SHP77 treated with DMSO at 0.1 percent for 48 hours (cell line): ENCODE data around the gene PRKAG1.

ENCODE experiments used
- DNase-seq: peaks from one replicate; lab custom pipeline; 2025; lab: John Stamatoyannopoulos, UW

PRKAG1 gene

DNA sequence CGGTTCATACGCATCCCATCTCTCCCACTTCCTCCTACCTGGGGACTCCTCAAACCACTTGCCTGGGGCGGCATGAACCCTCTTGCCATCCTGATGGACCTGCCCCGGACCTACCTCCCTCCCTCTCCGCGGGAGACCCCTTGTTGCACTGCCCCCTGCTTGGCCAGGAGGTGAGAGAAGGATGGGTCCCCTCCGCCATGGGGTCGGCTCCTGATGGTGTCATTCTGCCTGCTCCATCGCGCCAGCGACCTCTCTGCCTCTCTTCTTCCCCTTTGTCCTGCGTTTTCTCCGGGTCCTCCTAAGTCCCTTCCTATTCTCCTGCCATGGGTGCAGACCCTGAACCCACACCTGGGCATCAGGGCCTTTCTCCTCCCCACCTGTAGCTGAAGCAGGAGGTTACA, 36.8 kb downstream of the PRKAG1 start:
- no peak for DNase-seq

DNA sequence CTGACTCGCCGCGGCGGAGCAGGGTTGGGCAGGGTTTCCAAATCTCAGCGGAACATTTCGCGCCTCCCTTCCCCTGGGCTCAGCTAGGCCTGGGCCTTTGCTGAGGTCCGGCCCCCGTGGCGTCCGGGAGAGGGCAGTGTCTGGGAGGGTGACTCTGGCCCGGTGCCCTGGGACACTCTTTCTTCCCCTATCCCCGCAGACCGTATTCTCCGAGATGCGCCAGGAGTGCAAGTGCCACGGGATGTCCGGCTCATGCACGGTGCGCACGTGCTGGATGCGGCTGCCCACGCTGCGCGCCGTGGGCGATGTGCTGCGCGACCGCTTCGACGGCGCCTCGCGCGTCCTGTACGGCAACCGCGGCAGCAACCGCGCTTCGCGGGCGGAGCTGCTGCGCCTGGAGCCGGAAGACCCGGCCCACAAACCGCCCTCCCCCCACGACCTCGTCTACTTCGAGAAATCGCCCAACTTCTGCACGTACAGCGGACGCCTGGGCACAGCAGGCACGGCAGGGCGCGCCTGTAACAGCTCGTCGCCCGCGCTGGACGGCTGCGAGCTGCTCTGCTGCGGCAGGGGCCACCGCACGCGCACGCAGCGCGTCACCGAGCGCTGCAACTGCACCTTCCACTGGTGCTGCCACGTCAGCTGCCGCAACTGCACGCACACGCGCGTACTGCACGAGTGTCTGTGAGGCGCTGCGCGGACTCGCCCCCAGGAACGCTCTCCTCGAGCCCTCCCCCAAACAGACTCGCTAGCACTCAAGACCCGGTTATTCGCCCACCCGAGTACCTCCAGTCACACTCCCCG, 37.4 kb downstream of the PRKAG1 start:
- DNase-seq, result no peak

DNA sequence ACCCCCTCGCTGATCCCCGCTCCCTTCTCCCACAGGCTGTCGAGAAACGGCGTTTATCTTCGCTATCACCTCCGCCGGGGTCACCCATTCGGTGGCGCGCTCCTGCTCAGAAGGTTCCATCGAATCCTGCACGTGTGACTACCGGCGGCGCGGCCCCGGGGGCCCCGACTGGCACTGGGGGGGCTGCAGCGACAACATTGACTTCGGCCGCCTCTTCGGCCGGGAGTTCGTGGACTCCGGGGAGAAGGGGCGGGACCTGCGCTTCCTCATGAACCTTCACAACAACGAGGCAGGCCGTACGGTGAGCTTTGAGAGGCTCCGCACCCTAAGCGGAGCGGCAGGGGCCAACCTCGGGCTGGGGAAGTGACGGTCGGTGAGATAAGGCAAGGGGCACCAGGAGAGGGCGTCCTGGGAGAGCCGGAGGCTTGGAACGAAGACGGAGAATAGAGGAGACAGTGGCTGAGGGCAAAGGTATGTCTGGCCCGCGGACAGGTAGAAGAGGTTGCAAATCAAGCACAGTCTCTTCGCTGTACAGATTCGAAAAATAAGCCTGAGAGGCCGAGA, 38.1 kb downstream of the PRKAG1 start:
- no peak for DNase-seq

DNA sequence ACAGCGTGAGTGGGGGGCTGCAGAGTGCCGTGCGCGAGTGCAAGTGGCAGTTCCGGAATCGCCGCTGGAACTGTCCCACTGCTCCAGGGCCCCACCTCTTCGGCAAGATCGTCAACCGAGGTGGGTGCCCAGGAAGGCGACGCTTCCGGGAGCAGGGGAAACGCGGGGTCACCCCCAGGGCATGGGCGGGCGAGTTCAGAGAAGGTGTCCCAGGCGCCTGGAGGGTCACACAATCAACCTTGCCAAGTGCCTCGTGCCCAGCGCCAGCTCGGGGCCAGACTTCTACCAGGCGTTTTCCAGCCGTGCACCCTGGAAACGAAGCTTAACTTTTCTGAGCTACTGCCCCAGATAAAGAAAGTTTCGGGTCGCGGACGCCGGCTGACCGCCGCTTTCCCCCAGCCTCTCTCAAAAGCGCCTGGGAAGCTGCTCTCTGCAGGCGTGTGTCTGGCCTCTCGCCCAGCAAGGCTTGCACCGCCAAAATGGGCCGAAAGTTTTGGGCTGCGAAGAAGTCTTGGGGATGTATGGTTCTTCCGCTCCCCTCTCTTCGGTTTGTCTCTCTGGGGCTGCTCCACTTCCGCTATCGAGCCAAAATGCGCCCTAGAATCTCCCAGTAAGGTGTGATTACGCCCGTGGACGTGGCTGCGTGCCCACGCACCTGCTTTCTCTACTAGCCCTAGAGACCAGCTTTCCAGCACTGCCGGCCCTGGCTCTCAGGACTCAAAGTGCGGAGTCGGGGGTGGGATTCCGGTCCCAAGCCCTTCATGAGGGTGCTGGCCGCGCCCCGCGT, 38.8 kb downstream of the PRKAG1 start:
- no peak for DNase-seq

DNA sequence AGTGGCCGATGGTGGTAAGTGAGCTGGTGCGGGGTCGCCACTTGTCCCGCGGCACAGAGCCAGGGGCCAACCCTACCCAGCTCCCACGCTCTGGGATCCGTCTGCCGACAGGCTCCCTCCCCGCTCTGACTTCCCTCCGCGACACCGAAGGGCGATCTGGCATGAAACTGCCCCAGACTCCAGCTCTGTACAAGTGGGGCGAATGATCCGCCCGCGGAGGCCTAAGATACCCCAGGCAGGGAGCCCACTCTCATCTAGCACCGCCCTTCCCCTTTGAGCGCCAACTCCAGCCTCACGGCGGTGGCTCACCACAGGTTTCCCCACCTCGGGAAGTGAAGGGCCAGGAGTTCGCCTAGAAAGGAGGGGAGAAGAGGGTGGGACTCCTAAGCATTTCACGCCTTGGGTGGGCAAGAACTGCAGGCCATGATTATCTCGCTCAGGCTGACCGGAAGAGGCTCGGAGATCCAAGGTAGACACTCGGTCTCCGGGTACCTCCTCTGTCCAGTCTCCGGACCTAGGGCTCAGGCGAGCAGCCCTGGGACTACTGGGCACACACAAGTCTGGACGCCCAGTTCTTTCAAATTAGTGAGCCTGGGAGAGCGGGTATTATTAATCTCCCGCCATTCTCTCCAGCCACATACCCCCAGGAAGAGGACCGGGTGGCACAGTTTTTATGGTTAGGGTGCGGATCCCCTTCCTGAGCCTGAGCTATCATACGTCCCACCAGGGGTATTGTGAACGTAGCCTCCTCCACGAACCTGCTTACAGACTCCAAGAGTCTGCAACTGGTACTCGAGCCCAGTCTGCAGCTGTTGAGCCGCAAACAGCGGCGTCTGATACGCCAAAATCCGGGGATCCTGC, 39.6 kb downstream of the PRKAG1 start:
- DNase-seq, result no peak

DNA sequence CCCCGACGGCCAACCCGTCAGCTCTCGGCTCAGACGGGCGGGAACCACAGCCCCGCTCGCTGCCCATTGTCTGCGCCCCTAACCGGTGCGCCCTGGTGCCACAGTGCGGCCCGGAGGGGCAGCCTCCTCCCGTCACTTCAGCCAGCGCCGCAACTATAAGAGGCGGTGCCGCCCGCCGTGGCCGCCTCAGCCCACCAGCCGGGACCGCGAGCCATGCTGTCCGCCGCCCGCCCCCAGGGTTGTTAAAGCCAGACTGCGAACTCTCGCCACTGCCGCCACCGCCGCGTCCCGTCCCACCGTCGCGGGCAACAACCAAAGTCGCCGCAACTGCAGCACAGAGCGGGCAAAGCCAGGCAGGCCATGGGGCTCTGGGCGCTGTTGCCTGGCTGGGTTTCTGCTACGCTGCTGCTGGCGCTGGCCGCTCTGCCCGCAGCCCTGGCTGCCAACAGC, 40.3 kb downstream of the PRKAG1 start, which contains the start of gene WNT1:
WNT1 (plus strand) TSS at position 32 of the 450 bp plus-strand sequence; CDS start at position 361, 329 bp downstream.
- DNase-seq, result no peak

DNA sequence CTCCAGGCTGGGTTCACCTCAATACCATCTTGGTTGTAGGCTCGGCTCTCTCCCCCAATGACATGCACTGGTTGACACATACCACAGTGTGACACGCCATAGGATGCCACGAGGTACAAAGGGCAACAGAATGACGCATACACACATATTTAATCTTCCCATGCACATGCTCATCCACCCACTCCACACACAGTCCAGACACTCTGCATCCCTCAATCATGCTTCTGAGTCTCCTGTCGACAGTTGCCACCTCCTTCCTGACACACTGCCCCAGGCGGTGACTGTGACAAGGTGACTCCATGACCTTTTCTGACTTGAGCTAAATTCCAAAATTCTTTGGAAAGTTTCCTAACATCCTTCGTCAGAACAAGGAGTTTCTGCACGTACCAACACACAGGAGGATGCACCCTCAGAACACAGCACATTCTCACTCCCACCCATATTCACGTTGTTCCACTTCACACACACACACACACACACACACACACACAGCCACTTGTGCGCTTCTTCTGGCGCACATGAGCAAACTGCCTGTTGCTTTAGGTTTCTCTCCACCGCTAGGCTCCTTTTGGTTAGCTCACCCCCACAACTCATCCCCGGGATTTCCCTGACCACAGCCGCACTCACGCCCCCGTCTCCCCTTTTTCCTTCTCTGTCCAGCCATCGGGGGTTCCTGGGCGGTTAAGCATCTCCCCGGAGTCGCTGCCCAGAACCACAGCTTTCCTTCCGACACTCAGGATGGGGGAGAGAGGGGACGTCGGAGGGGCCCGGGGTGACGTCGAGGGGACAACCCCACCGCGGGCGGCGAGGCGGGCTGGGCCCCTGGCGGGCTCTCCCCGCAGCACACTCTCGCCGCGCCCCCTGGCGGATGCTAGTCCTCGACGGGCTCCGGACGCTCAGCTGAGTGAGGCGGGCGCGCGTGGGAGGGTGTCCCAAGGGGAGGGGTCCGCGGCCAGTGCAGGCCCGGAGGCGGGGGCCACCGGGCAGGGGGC, 41.0 kb downstream of the PRKAG1 start:
- no peak for DNase-seq

DNA sequence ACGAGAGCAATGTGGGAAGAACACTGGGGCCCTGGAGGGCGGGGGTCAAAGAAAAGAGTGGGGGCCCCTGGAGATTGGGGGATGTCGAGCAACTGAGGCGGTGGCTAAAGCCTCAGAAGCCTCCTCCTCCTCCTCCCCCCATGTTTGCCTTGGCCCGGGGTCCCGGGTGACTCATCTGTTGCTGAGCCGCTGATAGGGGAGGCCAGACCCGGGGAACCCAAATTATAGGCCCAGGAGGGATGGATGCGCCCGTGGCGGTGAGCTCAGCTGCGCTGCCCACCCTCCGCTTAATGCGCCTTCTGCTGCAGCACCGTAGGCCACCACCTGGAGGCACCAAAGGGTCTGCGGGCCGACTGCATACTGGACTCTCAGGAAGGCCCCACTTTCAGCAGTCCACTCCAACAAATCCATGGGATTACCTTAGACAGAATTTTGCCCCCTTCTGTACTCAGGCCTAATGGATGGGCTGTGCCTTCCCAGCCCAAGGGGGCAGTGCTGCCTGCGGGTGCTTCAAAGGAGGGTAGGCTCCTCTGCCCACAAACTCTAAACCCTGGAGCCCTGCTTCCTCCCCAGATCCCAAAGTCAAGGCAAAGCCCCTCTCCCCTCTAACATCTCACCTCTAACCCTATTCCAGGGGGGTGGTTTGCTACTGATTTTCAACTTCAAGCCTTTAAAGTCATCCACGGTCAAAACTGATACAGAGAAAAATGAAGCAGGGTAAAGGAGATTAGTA, 44.5 kb downstream of the PRKAG1 start:
- no peak for DNase-seq

DNA sequence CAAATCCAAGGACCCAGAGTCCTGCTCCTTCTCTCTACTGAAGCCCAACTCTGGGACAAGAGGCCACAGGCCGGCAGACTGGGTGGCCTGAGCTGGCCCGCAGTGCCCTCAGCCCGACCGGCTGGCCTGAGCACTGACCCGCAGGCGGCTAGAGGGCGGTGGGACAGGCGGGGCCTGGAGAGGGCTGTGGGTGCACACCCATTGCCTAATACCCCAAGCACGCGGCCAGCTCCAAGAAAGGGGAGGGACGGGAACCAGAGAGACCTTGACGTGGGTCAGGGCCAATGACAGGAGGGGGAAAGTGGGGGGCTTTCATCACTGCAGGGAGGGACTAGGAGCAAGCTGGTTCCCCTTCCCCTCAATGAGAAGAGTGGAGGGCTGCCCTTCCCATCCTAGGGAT, 45.0 kb downstream of the PRKAG1 start:
- no peak for DNase-seq

DNA sequence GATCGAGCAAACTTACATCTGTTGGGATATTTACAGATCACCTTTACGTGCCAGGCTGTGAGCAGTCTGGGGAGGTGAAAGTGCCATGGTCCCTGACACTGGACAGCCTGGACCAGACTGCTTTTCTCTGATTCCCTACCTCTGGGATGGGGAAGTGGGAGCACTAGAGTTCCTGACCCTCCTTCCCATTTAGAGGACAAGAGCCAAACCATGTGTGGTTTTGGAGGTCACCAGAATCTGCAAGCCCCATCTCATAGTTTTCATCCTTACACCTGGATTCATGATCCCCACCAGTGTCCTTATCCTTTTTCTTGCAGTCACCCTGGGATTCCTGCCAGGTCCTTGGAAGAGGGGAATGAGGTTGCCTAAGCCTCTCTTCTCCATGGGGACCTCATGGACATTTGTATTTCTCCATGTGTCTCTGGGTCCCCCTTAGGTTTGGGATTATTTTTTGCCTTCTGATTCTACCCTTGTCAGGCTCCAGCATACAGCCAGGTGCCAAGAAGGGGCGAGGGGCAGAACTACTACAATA, 45.6 kb downstream of the PRKAG1 start:
- no peak for DNase-seq

DNA sequence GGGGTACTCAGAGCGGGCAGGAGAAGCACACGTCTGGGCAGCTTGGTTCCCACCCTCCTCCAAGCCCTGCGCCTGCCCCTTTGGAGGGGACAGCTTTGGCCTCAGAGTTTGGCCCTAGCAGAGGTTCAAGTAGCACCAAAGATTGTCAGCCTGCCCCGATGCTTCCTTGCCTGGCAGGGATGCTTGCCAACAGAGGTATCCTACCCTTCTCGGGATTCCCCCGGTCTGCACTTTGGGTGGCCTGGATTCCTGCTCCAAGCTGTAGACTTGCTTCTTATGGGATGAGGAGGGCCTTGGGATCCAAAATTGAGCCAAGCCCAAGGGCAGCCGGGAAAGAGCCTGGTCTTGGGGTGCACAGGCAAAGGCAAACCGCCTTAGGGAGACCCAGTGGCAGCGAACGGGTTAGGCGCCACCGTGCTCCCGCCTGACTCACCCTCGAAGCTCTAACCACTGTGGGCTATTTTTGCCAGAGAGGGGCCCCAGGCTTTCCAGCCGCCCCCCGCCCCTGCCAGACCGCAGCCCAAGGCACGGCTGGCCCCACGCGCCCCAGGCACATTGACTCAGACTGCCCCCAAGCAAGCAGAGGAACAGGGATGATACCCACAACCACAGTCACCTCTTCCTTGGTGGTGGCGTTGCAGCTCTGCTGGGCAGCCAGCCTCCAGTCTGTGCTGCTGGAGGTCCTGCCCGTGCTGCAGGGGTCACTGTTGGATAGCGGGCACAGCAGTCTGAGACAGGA, 46.2 kb downstream of the PRKAG1 start:
- no peak for DNase-seq

DNA sequence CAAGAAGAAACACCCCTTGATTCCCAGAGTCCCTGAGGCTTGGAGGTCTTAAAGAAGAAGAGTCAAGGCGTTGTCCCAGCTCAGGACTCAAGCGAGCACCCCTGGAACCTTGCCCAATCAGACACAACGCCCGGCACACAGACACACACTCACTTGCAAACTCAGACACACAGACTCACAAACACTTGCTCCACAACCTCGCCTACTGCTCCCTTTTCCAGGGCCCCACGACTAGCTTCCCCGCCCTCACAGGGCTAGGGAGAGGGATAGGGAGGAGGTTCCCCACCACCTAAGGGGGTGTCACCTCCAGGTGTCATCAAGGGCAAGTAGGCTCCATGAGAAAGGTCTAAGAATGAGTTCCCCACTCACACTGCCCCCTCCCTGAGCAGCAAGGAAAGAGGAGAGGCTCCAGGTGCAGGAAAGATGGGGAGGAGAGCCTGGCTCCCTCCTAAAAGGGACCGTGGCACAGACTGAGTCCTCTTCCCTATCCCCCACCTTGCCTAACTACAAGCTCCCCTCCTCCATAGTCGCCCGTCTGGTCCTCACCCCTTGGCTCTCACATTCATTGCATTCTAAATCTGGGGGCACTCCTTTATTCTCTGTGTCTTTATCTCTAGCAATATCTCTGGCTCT, 47.8 kb downstream of the PRKAG1 start:
- DNase-seq, result no peak

DNA sequence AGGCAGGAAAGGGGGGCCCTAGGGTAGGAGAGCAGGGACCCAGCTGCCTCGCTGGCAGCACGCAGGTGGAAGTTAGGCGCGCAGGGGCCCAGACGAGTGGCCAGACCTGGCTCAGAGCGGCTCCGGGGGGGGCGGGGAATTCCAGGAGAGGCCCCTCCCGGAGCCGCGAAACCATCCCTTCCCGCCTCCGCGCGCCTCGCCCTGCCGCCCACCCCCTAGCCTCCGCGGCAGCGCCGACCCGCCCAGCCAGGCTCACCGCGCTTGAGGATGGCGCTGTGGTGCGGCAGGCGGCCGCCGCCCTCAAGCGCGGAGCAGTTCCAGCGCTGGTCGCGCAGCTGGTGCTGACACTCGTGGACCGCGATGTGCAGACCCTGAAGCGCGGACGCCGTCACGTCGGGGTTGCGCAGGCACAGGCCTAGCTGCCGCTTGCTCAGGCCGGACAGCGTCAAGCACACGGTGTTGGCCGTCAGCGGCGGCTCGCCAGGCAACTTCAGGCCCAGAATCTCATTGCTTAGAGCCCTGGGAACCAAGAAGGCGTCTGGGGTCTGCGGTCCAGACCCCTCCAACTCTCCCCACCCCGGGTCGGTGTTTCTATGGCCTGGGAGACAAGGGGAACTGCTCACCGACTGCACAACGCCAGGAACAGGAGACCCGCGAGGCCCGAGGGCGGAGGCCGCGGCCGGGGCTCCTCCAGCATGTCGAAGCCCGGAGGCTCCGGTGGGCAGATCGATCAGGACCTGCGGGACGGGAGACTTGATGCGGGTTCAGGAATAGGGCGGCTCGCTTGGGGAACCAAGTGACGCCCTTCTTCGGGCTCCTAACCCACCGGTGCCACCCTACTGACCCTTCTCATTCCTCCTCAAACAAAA, 48.5 kb downstream of the PRKAG1 start:
- DNase-seq, result no peak

DNA sequence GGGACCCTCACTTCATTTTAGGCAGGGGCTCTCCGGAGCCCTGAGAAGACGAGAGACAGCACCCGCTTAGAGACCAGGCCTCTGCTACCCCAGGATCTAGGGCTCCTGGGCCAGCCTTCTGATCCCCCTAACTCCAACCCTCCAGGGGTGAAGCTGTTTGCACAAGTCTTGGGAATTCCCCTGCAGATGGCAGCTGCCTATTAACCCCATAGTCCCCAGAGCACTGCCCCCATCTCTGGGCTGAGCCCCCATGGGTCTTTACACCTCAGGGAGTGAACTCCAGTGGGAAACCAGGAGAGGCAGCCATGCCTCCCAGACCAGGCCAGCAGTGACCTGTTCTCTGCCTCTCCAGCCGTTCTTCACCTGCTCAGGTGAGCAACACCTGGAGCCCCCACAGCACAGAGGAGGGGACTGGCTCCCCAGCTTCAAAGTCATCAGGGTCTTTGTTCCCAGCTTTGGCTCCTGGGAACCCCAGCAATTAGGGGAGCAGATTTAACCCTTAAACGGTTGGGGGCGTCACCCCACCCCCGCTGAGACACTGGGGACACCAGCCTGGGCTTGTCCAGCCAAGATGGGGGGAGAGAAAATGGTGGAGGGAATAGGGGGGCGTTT, 49.3 kb downstream of the PRKAG1 start:
- DNase-seq, result no peak

DNA sequence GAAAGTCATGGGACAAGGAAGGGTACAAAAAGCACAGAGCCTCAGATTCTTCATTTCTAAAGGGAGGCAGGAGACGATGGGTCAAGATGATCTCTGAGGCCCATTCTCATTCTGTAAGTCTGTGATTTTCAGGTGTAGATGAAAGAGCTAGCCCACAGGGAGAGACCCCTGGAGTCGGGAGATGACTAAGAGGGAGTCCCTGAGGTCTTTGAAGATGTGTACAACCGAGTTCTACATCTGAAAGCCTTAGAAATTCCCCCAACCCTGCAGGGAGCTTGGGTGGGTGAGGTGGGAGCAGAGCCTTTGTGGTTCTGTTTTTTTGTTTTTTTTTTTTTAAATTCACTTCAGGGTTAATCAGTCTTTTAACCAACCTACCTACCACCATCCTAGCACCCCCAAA, 50.1 kb downstream of the PRKAG1 start:
- no peak for DNase-seq

DNA sequence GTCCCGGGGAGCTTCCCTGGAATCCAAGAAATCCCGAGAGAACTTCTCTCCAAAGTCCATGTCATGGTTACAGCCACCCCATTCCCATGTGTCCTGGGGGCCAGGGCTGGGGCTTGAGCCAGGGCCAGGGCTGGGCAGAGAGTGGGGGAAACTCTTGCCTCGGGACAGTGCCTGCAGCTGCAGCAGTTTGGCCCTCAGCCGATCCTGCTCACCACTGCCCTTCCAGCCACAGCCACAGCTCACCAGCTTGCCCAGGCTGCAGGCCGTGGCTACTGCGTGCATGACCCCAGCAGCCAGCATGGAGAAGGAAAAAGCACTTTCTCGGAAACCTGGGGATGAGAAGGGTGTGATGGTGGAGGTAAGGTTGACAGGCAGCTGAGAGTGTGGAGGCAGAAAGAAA, 50.6 kb downstream of the PRKAG1 start:
- DNase-seq, result no peak
